Activated CD4-positive, CD25-positive, alpha-beta regulatory T cell treated with anti-CD3 and anti-CD28 coated beads, Interleukin-2, amount 50 U/mL, for 16 hours (primary cell): ENCODE results near the gene SERPINA4.

Experiments
- DNase-seq: peaks from one replicate; pipeline ENCODE4 v3.0.0-alpha.2; 2020; ENCODE audit warnings: low read depth, low spot score

Gene SERPINA4

DNA sequence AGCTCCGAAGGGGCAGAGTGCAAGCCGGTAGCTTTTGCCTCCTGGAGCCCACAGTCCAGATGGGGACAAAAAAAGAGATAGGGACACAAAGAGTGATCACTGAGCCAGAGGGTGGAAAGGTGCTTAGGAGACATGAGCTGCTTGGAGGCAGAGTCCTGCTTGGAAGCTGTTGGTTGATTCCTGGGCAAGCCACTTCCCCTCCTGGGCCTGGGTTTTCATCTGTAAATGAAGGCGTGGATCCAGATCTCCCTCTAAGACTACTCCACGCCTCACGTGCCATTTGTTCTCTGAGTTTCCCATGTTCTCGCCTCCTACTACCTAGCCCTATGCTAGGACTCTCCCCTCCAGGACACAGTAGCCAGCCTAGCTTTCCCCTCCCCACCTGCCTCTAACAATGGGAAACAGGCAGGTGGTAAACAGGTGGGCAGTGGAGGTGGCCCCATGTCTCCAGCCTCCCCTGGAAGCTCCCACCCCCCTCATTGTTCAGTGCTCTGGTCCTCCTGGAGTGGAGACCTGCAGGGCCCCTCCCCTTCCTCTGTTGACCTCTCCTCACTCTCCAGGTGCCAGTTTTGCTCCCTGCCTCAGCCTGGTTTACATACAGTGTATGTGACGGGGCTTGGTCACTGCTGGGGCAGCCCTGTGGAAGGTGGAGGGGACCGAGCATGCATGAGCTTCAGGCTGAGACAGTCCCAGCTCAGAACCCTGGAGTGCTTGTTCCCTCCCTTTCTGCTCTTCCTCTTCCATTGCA lies 54.8 kb downstream of the SERPINA4 start:
- no peak for DNase-seq

DNA sequence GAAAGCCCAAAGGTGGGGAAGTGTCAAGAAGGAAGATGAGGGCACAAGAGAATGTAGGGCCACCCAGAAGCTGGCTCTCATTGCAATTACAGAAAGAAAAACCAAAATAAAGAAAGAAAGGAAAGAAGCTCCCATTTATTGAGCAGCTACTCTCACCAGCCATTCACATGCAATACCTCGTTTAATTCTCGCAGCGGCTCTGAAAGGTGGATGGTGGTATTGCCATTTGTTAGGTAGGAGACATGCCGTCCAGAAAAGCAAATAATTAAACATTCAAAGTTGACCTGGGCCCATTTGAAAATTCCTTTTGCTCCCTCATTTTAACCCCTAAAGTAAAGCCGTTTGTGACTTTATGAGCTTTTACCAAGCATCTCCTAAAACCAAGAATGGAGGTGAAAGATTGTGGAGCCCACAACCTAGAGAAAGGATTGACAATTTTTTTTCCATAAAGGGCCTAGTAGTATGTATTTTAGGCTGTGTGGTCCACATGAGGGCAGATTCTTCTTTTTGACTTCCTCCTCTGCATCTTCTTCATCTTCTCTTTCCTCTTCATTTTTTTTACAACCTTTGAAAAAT lies 56.2 kb downstream of the SERPINA4 start:
- DNase-seq = no peak

DNA sequence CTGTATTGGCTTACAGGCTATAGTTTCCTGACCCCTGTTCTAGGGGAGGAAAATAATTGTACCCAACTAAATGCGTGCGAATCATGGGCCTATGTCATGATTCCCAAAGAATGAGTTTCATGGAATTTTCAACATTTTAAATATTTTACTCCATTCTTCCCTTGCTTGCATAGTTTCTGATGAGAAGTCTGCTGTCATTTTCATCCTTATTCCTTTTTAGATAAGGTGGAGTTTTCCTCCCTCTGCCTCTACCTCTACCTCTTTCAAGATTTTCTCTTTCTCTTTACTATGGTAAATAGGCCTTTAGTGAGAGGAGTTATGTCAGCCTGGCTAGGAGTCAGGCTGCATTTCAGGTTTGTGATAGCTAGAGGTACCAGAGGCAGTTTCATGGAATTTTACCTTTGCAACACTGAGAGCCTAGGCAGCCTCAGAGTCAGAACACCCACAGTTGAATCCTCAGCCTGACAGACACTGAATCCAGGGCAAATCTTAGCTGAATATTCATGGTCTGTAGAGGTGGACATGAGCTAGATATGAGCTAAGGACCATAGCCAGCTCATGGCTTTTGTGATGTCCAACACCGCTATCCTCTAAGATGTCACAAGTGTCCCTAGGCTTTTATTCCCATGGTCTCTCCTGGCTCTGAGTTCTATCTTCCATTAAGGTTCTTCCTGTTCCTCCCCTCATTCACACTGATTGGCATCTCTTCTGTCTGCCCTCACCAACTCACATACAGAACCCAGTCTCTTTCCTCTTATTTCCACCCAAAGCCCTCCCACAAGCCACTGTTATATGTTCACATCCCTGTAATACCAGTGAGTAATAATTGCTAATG lies 57.0 kb downstream of the SERPINA4 start:
- no peak for DNase-seq

DNA sequence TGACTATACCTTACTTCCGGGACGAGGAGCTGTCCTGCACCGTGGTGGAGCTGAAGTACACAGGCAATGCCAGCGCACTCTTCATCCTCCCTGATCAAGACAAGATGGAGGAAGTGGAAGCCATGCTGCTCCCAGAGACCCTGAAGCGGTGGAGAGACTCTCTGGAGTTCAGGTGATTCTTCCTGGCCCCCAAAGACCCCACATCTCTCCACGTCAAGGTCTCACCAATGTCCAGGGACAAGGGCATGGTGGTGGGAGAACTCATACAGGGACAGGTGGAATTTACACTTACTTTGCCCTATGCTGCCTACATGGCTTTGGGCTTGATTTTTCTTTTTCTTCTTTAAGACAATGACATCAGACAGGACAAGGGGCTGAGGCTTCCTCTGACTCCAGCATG lies 58.1 kb downstream of the SERPINA4 start:
- DNase-seq = no peak
